NCI-H1105 treated with DMSO at 0.1 percent for 48 hours (cell line): Measurements from ENCODE around the gene ADPGK.

ENCODE experiments used
- DNase-seq: peaks from one replicate; lab custom pipeline; 2025; lab: John Stamatoyannopoulos, UW

ADPGK gene

DNA sequence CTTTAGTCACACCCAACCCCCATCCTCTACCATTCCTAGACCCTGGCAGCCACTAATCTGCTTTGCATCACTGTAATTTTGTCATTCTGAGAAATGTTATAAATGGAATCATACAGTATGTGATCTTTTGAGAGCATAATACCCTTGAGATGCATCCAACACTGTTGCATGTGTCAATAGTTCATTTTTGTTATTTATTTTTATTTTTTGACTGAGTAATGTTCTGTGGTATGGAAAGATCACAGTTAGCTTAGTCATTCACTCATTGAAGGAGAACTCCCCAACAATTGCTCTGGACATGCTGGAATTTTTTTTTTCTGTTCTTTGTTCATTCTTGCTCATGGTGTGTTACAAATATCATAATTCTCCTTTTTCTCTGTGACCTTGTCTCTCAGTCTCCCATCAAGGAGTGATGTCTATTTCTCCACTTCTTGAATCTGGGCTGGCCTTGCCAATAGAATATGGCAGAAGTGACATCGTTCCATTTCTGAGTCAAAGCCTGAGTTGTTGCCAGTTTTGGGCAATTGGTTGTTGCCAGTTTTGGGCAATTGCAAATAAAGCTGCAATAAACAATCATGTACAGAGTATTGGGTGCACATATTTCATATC is 6.8 kb upstream of the ADPGK start:
- DNase-seq = no peak

DNA sequence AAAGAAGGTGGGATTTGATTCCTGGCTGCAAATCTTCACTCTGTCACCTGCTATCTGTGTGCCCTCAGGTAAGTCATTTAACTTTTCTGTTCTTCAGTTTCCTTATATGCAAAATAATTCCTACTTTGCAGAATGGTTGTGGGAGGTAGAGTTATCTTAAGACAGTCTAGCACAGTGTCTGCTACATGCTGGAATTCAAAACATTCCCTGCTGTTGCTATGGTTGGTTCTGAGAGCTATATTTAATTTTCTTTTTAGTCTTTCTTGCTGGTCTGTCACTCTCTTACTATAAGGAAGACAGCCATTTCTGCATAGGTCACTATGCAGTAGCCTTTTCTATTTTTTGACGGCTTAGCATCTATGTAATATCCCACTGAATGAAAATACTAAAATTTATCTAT is 4.0 kb upstream of the ADPGK start:
- no peak for DNase-seq

DNA sequence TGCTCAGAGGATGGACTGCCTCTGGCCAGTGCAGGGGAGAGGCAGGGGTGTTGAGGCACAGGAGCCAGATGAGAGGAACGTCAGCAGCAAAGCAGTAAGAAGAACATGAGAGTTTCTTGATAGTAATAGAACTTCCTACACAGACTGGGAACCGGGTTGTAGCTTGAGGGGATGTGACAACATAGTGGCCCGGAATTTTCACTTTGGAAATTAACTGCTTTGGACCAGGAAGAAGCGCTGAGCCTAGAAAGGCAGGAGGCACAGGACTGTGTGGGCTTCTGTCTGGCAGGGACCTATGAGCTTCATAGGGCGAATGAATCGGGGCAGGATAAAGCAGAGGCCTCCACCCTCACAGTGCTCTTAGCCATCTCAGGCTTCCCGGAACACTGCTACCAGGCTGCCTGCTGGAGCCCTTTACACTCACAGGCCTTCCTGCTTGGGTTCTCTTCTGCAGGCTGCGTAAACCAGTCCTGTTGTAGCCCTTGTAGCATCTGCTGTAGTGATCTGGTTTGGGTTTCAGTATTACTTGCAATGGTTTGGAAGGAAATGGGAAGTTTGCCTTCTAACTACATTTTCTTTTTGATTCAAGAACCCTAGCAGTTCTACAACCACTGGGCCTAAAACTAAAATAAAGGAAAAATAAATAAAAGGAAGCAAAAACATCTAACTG is 3.3 kb upstream of the ADPGK start:
- DNase-seq = no peak

DNA sequence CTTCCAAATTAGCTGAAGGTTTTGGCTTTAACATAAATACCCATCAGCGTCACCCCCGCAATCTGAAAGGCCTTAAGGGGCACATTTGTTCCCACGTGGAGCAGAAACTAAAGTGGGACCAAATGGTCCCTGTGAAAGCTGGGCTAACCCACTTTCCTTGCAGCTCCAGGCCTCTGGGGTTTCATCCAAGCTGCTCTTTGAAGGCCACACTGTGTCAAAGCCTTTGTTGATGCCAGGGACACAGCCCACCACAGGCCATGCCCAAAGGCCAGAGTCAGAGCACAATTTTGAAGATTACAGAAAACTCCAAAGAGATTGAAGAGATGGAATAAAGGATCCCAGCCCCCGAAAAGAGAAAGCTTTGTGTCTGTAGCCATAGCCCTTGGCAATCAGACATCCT is 2.7 kb upstream of the ADPGK start:
- DNase-seq = no peak

DNA sequence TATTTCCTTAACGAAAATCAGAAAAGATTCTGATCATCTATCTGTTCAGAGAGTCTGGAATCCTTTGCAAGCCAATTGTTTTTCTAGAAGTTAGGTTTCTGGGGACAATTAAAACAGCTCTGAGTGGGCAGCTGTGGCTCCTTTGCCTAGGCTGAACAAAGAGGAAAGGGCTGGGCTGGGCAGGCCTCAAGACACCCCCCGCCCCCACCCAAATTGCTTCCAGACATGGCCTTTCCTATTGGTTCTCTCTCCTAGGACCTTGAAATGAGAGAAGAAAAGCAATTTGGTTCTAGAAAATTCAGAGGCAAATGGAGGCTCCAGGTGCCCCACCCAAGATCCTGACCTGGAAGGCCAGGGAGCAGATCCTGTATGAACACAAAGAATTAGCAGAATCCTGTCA is 2.3 kb upstream of the ADPGK start:
- DNase-seq = no peak

DNA sequence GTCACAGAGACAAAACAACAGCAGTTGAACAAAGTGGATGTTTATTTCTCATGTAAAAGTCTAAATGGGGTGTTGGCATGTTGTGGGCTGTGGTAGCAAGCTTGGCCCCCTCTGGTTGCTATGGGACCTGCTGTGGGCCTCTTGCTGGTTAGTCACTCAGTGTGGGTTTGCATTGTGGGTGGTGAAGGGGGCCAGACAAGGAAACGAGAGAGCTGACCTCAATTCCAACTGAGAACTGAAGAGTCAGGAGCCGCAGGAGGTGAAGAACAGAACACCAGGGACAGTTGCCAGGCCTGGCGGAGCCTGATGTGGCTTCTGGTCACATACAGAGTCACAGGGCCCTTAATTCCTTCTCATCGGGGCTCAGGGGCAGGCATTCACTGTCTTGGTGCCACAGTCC is 1.9 kb upstream of the ADPGK start:
- DNase-seq = no peak

DNA sequence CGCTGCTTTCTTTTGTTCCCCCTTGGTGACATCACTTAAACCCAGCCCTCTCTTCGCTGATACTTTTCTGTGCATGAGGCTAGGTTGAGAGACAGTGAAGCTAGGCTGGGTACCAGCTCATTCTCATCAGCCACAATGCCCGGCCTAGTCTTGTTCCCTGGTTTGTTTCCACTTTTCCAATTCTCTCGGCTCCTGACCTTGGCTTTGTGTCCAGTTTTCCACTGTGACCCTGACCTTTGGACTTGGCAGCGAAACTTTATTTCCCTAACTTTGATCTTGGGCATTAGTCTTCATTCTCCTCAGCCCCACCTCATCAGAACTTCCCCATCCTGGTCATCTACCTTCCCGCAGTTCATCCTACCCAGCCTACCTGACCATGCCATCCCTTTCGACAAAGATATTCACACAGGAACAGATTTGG is 908 bp upstream of the ADPGK start:
- DNase-seq = no peak

DNA sequence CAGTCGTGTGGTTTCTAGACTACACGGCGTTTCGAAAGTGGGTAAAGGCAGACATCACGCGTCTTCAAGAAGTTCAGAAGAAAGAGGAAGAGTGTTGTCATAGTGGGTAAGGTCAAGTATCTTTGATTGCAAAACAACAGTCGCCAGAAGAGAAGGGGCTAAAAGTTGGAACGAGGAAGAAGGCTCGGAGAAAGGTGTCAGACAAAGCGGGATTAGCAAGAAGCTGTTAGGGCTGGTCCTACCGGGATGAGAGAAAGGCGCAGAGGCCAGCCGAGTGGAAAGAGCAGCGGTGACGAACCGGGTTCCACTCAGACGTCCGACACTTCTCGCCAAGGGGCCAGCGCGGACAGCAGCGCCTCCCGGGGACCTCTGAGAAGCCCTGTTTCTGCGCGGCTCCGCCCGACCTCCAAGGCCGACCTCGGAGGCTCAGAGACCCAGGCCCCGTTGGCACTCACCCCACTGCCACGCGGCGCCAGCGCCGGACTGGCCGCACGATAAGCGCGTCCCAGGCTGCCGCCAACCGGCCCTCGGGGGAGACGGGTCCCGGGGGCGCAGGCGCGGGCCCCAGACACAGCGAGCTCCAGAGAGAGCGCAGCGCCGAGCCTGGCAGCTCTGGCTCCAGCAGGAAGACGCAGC is 436 bp downstream of the ADPGK start:
- peak; percentile 64 for DNase-seq

DNA sequence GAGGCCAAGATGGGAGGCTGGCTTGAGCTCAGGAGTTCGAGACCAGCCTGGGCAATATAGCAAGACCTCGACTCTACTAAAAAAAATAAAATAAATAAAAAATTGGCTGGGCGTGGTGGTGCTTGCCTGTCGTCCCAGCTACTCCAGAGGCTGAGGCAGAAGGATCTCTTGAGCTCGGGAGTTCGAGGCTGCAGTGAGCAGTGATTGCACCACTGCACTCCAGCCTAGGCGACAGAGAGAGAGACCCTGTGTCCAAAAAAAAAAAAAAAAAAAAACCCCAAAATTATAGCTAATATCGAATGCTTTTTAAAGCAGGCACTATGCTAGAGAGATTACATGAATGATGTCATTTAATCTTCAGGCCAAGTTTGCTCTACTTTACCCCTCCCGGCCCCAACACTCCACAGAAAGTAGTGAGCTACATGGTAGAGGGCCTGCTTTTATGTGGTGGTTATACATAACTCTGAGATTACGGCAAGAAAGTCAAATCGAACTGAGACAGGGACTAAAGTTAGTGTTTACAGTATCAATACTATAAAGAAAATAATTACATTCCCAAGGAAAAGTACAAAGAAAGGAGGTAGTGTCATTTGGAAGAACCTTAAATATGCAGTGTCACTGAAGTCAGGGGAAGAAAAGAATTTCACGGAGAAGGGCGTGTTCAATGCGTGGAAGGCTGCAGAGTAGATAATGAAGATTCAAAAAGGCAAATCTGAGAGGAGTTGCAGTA is 1.1 kb downstream of the ADPGK start:
- DNase-seq = peak; percentile 20

DNA sequence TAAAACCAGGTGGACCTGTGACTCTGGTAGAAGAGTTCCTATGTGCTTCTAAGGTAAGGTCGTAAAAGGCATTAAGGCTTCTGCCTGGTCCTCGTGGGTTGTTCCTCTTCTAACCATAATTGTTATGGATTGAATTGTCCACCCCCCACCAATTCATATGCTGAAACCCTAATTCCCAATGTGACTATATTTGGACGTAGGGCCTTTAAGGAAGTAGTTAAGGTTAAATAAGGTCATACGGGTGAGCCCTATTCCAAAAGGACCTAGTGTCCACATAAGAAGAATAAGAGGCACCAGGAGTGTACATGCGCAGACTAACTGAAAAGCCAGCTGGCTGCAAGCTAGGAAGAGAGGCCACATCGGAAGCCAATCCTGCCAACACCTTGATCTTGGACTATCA is 1.9 kb downstream of the ADPGK start:
- DNase-seq = no peak

DNA sequence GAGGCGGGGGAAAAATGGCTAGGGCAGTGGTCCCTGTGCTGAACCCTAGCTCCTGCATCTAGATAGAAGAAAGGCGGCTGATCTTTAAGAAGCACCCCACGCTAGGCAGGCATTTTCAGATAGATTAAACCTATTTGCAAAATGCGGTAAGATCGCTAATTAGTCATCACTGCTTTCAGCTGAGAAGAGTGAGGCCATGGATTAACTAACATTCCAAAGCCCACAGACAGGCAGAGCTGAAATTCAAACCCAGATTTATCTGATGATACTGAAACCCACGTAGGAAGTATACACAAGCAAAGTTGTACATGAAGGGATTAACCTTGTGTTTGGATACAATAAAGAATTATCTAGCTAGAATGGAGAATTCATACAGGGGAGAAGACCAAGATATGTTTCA is 4.8 kb downstream of the ADPGK start:
- no peak for DNase-seq

DNA sequence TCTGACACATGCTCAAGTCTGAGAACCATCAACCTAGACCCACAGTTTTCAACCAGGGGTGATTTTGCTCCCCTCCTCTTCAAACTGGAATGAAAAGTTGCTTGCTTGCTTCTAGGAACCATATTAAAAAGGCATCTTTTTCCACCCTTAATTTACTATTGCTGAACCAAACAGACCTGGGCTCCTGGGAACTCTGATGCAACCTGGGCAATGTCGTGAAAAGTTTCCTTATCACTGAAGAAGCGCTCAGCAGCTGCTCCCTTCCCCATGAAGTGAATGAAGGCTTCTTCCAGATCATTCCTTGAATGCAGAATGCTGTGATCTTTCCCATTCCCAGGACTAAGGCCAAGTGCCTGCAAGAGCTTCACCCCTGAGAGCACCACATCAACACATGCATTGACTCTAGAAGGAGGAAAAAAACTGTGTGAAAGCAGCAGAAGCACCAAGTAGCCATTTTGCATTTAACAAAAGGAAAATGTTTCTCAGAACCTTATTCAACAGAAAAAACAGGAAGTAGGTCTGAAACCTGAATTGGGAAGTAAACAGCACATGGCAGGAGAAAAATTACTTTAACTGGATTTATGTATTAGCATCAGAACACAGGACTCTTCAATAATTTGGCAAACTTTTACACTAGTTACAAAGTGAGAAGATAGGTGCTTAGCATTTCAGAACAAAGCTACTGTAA is 8.7 kb downstream of the ADPGK start:
- no peak for DNase-seq

DNA sequence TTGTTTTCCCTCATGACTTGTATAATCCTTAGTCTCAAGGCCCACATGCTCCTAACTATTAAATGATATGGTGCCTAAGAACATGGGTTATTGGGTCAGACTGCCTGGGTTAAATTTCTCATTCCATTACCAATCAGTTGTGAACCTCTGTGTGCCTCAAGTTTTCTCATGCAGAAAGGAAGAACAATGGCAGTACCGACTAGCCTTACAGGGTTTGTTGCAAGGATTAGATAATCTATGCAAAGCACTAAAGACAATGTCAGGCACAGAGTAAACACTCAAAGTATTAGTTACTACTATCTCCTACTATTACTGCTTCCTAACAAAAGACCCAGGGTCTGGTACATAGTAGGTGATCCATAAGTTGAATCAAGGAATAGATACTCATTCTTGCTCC is 12.2 kb downstream of the ADPGK start:
- no peak for DNase-seq

DNA sequence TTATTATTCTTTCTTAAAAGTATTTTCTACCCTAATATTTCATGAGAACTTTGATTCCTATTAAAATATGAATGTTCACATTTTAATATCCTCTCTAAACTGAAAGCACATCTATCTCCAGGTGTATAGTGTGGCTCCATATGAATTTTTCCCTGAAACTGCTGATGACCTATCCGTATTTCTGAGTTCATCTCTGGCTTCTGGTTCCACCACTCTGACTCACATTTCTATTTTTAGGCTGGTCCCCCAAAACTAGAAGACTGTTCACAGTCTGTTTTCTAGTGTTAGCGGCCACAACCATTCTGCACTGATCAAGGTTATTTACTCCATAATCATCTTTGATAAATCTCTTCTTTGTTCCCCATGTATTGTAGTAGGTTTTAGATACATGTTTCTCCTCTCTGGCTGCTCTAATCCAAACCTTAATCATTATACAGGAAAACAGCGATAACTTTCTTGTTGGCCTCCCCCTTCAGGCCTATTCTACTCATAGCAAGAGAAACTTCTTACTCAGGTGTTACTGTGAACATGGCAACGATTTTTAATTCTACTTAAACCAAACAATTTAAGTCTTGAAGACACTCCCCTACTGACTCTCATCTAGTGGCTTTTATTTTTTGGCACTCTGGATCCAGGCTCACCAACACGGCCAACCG is 12.8 kb downstream of the ADPGK start:
- DNase-seq = no peak

DNA sequence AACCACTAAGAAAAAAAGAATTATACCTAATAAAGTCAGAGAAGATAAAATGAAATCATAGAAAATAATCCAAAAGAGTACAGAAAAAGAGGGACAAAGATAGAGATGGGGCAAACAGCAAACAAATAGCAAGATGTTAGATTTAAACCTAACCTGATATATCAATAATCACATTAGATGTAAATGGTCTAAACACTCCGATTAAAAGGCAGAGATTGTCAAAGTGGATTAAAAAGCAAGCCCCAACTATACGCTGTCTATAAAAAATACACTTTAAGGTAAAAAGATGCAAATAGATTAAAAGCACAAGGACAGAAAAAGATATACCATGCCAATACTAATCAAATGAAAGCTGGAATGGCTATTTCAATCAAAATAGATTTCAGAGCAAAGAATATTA is 16.8 kb downstream of the ADPGK start:
- DNase-seq = no peak

DNA sequence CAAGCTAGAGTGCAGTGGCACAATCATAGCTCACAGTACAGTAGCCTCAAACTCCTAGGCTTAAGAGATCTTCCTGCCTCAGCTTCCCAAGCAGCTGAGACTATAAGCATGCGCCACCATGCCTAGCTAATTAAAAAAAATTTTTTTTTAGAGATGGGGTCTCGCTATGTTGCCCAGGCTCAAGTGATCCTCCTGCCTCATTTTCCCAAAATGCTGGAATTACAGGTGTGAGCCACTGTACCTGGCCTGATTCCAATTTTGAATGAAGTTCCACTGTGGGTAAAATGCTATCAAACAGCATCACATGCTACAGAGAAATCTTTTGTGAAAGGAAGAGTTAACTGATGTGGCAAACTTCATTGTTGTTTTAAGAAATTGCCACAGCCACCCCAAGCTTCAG is 17.5 kb downstream of the ADPGK start:
- DNase-seq = no peak

DNA sequence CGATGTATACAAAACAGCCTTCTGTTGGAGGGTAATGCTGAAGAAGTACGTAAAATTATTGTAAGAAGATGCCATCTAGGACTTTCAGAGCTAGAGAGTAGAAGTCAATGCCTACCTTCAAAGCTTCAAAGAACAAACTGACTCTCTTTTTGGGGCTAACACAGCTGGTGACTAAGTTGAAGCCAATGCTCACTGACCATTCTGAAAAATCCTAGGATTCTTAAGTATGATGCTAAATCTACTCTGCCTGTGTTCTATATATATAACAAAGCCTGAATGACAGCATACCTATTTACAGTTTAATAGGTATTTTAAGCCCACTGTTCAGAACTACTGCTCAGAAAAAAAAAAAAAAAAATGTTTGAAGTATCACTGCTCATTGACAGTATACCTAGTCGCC is 18.9 kb downstream of the ADPGK start:
- DNase-seq = no peak

DNA sequence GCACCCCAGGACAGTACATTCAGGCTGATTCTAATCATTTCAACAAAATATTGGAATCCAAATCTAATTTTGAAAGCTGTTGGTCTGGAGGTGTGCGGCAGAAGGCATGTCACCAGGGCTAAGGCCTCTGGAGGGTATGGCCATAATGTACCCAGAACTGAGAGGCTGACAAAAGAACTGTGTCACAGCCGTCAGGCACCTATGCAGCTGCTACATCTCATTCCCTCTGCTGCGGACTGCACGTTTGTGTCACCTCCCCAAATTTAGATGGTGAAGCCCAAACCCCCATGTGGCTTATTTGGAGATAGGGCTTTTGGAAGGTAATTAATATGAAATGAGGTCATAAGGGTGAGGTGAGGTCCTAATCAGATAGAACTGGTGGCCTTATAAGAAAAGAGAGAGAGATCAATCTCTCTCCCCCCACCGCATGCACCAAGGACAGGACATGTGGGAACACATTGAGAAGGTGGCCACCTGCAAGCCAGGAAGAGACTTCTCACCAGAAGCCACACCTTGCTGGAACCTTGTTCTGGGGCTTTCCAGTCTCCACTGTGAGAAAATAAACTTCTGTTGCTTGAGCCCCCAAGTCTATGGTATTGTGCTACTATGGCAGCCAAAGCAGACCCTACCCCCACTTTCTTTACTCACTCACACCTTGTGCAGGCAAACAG is 22.8 kb downstream of the ADPGK start:
- no peak for DNase-seq

DNA sequence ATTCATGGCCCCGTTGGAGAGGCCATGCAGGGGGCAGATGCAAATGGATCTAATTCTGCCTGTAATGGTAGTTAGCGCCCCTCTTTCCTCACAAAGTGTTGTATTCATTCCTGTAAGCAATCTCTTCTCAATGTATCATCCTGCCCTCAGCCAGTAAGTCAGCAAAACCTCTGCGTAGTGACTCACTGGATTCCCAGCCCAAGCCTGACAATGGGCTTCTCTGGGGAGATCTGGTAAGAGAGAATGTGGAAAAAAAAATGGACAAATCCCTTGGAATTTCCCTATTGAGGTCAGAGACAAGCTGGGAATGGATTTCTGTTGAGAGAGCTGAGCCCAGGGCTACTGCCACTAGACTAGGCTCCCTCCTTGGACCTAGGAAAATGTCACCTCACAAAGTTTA is 25.4 kb downstream of the ADPGK start:
- no peak for DNase-seq

DNA sequence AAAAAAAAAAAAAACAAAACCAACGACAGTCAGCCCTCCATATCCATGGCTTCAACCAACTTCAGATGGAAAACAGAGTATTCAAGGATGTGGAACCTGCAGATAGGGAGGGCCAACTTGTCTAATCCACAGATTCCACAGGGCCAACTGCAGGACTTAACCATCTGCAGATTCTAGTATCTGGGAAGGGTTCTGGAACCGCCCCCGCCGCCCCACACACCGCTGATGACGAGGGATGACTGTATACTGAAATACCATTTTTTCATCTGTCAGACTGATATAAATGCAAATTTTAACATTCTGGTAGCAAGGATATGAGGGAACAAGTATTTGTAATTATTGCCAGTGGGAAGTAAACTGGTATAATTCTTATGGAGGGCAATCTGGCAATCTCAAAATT is 29.5 kb downstream of the ADPGK start:
- DNase-seq = no peak

DNA sequence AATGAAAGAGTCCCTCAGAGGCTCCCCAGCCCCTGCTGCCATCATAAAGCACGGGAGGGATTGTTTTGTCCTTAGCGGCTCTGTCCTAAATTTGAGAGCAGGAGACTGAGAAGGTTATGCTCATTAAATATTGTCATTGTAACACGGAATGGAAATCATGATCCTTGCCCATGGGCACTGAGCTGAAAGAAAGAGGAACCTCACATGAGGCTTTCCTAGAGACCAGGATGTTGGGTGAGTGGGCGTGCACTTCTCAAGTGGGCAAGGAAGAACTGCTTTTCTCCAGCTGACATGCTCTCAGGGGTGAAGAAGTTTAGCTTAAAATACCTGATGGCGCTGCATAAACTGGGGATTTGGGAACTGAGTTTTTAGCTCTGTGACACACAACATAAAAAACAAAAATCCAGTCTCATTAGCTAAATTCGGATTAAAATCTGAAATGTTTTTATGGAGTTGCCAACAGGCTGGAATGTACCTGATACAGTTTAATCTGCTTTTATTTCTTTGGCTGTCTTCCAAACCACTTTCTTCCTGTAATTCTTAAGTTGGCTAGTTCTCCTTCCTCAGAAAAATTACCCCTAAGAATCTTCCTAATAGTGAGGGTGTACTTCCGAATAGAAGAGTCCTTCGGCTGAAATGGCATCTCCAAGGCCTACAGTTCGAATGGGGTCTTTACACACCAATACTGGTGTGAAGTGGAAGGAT is 31.7 kb downstream of the ADPGK start:
- no peak for DNase-seq
